Measurements from ENCODE around the gene ARL4D. TPM values are rescaled to one million over a fixed set of nuclear protein-coding genes. Genes with fewer than 3 reads are reported as not detected.
A peak's percentile ranks its signal among the peaks of the same experiment; 100 is the strongest.

Gene ARL4D
- total and polyA plus RNA-seq, 2 of the 8 experiments (the other 6 are each of a cell fraction or from before 2014, with no cell fraction given): 8.4 to 9.2 TPM

DNA sequence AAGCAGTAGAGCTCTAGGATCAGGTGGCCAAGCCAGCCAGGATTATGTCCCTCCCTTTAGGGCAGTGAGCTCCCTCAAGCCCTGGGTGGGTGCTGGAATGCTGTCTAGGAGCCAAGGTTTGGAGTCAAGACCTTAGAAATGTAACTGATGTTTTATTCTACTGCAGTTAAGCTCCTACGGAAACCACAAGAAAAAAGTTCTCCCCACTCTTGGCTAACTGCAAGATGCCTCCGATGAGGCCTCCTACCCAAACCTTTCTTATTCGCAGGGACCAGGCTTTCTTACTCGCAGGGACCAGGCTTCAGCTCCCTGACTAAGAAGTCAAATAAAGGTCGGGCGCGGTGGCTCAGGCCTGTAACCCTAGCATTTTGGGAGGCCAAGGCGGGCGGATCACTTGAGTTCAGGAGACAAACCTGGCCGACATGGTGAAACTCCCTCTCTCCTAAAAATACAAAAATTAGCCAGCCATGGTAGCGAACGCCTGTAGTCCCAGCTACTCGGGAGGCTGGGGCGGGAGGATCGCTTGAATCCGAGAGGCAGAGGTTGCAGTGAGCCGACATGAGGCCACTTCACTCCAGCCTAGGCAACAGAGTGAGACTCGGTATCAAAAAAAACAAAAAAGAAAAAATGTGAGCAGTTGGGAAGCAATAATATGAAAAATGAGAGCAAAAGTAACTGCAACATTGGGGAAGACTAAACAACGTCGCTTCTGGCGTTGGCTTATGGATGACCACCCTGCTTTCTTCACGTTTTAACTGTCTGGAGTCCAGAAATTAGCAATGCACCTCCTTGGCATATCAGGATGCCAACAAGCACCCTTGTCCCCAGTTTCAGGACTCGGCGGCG, 31.7 kb upstream of the ARL4D start:
- peaks cover 7 to 15% (median 10%) of the 10 kb centered on the region in 4 experiments for H3K4me1 ChIP-seq (replicated peaks in 1 of 4; ENCODE audit: control insufficient read depth in 3 of 4, insufficient read depth in 4 of 4, low read length in 3 of 4)
- peak overlapping the region; percentile 99; the same call in 1 of the 2 replicates for H3K27ac ChIP-seq (ENCODE audit: low read depth, low read length)
- H3K4me3 ChIP-seq (ENCODE audit: extremely low read depth in 1 of 4, insufficient read depth in 2 of 4, low read depth in 3 of 4, low read length in 4 of 4): no peak overlapping the region
- FAIRE-seq: no peak
- peak in 1 of 2 experiments; percentile 54 for DNase-seq (ENCODE audit: low read depth in 1 of 2, low spot score in 2 of 2)
- peak overlapping the region; percentile 66; the same call in 1 of the 2 replicates for H2BK20ac ChIP-seq (ENCODE audit: low read length)
- WGBS, 2 experiments (ENCODE audit: extremely low coverage in 1 of 2, insufficient coverage in 1 of 2, insufficient read length in 1 of 2, insufficient replicate concordance in 2 of 2, low coverage in 1 of 2, low lambda C conversion rate in 2 of 2, missing lambda C conversion rate in 1 of 2): 75% methylated on average over 25 of the region's 25 CpGs; no CpG with 5 or more reads in 1 of the 2 experiments
- no peak overlapping the region for H4K5ac ChIP-seq (ENCODE audit: insufficient read length, low read depth, low read length)
- 0 out of 2 replicates have a peak overlapping the region, but pooled peaks have one; percentile 49 for H3K18ac ChIP-seq (ENCODE audit: extremely low read depth, low read length)
- no peaks in the 10 kb centered on the region for H3K79me2 ChIP-seq (ENCODE audit: control insufficient read depth in 1 of 2, insufficient read depth in 2 of 2, low read length in 2 of 2)
- H3K9me3 ChIP-seq (ENCODE audit: insufficient read depth in 2 of 2, low read depth in 1 of 2, low read length in 1 of 2): no peaks in the 10 kb centered on the region
- ChIA-PET POLR2A (ENCODE audit: partially characterized antibody) (interaction anchor here (0.7 to 9.0 kb wide), 47 partner anchors 8 to 1408 kb away, joined by 3 to 184 read pairs (median 5); partner anchors contain the start of genes ARL4D, DHX8 and RPL27), CTCF (ENCODE audit: partially characterized antibody) (interaction anchor here (0.9 to 4.7 kb wide), 7 partner anchors 10 to 115 kb away, joined by 3 to 41 read pairs (median 4); partner anchors contain the start of gene DHX8)
- H3K4ac ChIP-seq (replicated peaks; ENCODE audit: insufficient read length, low read depth, low read length): no peak overlapping the region
- peak overlapping the region; percentile 65 for H2BK12ac ChIP-seq (ENCODE audit: low read depth, low read length)
- no peak overlapping the region for H4K8ac ChIP-seq (ENCODE audit: extremely low read depth, insufficient read depth, low read length)
- no peak overlapping the region; a peak in 2 of 7 replicates for H3K9ac ChIP-seq (replicated peaks in 1 of 4; ENCODE audit: extremely low read depth in 1 of 4, low read depth in 3 of 4, low read length in 3 of 4)
- peak overlapping the region; percentile 10 to 90 for H3K4me2 ChIP-seq (ENCODE audit: insufficient read depth in 1 of 2, low read depth in 2 of 2, low read length in 2 of 2)
- no peaks in the 10 kb centered on the region for H4K20me1 ChIP-seq (replicated peaks in 1 of 2; ENCODE audit: control insufficient read depth in 1 of 2, insufficient read depth in 2 of 2, low read length in 2 of 2)
- no peak overlapping the region for H3K56ac ChIP-seq (replicated peaks; ENCODE audit: insufficient read length, low read depth, low read length)
- no peaks in the 10 kb centered on the region; a peak in 1 of 7 replicates for H3K27me3 ChIP-seq (replicated peaks in 1 of 4; ENCODE audit: control insufficient read depth in 3 of 4, extremely low read depth in 1 of 4, insufficient read depth in 3 of 4, low read length in 3 of 4)
- peak overlapping the region; percentile 36 for H2BK15ac ChIP-seq (ENCODE audit: low read length)
- peak overlapping the region; percentile 63 for H2BK5ac ChIP-seq (ENCODE audit: low read depth, low read length)
- H3K23ac ChIP-seq (ENCODE audit: insufficient read length): no peak overlapping the region
- peaks cover 5% of the 10 kb centered on the region for H3K23me2 ChIP-seq (ENCODE audit: low read depth, low read length)
- no peaks in the 10 kb centered on the region for H3K79me1 ChIP-seq (ENCODE audit: low read depth, low read length)
- no peak overlapping the region for H2BK120ac ChIP-seq (replicated peaks; ENCODE audit: low read depth, low read length)
- peak overlapping the region; percentile 91; the same call in 1 of the 2 replicates for H2AK5ac ChIP-seq (ENCODE audit: low read depth, low read length)
- peak overlapping the region; percentile 32 for H4K91ac ChIP-seq (replicated peaks; ENCODE audit: insufficient read length, low read length)
- H3K36me3 ChIP-seq (ENCODE audit: control insufficient read depth in 2 of 4, insufficient read depth in 4 of 4, low read length in 3 of 4): no peaks in the 10 kb centered on the region
- H3K14ac ChIP-seq (ENCODE audit: insufficient read length): no peak overlapping the region
- no peak overlapping the region for H2AFZ ChIP-seq (ENCODE audit: low read length)
- TF ChIP-seq POU5F1 (IDR thresholded peaks at IDR 0.05; ENCODE audit: low read depth, low read length) (no peak), FOSL1 (IDR thresholded peaks at IDR 0.05; ENCODE audit: insufficient read depth, low read depth, low read length) (no peak), PHF8 (conservative IDR thresholded peaks at IDR 0.05; ENCODE audit: low read depth, low read length) (0 out of 2 replicates have a peak, but pooled peaks have one; percentile 16)
